SK-N-SH (cell line): ENCODE measurements around the gene CXADR.

ENCODE experiments used
- EP300 ChIP-seq, 2 experiments: IDR thresholded peaks; 2 replicates each; pipeline versions ENCODE4 v1.4.0 to v1.6.1; 2012; ENCODE audit warnings: borderline replicate concordance in 1 of 2, low read depth in 1 of 2, low read length in 1 of 2
- FOSL2 ChIP-seq: IDR thresholded peaks from 2 replicates; pipeline ENCODE4 v1.4.0; 2012; ENCODE audit warnings: low read depth, mild to moderate bottlenecking, moderate library complexity, borderline replicate concordance
- GABPA ChIP-seq: IDR thresholded peaks from 2 replicates; pipeline ENCODE4 v1.4.0; 2012; ENCODE audit warnings: low read depth, mild to moderate bottlenecking
- MXI1 ChIP-seq: IDR thresholded peaks from 2 replicates; pipeline ENCODE4 v1.6.1; 2012; ENCODE audit warnings: mild to moderate bottlenecking, low read depth, low read length, improper control_type of control experiment
- POLR2AphosphoS5 ChIP-seq: IDR thresholded peaks from 2 replicates; pipeline ENCODE4 v1.6.1; 2012; ENCODE audit warnings: low read depth, low read length
- RAD21 ChIP-seq: IDR thresholded peaks from 2 replicates; pipeline ENCODE4 v1.6.1; 2012; ENCODE audit warnings: mild to moderate bottlenecking, low read length
- SIN3A ChIP-seq: IDR thresholded peaks from 2 replicates; pipeline ENCODE4 v1.6.1; 2012; ENCODE audit warnings: low read depth, mild to moderate bottlenecking, low read length, moderate library complexity, borderline replicate concordance
- SMC3 ChIP-seq: IDR thresholded peaks from 2 replicates; pipeline ENCODE4 v1.6.1; 2012; ENCODE audit warnings: low read depth, low read length, improper control_type of control experiment
- TAF1 ChIP-seq: IDR thresholded peaks from 2 replicates; pipeline ENCODE4 v1.6.1; 2012; ENCODE audit warnings: low read depth, mild to moderate bottlenecking, low read length, moderate library complexity, borderline replicate concordance
- TF ChIP-seq, protein P1 (sequence below): fragments of 200-600 bp; sonication (generic); IDR thresholded peaks from 2 replicates; pipeline ENCODE4 v1.6.1; 2017; ENCODE audit warnings: antibody characterized with exemption, mild to moderate bottlenecking, moderate library complexity
- TF ChIP-seq, protein P2 (sequence below): IDR thresholded peaks from 2 replicates; pipeline ENCODE4 v1.6.1; 2012; ENCODE audit warnings: mild to moderate bottlenecking, low read depth, low read length, moderate library complexity
- TF ChIP-seq, protein P3 (sequence below): fragments of 150-350 bp; IDR thresholded peaks from 2 replicates; pipeline ENCODE4 v1.6.1; 2017; ENCODE audit warnings: antibody characterized with exemption, low read length, low read depth, borderline replicate concordance

DNA sequence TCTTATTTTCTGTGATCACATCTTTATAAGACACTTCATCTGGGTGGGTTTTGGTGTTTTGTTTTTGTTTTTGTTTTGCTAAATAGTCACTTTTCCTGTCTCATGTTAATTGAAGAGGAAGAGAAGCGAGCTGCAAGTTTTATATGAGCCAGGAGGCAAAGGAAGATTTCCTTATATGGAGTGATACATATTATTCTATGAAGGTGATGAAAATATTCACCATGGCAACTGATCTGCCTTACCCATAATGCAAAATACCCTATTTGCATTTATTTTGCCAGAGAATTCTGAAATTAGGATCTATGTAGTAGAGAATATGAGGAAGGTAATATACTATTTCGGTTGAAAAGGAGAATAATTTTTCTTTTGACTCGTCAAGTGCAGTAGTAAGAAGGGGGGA lies 13.9 kb downstream of the CXADR start:
- TF ChIP-seq, protein P1, sequence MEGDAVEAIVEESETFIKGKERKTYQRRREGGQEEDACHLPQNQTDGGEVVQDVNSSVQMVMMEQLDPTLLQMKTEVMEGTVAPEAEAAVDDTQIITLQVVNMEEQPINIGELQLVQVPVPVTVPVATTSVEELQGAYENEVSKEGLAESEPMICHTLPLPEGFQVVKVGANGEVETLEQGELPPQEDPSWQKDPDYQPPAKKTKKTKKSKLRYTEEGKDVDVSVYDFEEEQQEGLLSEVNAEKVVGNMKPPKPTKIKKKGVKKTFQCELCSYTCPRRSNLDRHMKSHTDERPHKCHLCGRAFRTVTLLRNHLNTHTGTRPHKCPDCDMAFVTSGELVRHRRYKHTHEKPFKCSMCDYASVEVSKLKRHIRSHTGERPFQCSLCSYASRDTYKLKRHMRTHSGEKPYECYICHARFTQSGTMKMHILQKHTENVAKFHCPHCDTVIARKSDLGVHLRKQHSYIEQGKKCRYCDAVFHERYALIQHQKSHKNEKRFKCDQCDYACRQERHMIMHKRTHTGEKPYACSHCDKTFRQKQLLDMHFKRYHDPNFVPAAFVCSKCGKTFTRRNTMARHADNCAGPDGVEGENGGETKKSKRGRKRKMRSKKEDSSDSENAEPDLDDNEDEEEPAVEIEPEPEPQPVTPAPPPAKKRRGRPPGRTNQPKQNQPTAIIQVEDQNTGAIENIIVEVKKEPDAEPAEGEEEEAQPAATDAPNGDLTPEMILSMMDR, result no peak
- TF ChIP-seq GABPA (no peak), EP300 (IDR thresholded peaks at IDR 0.05; ENCODE audit: borderline replicate concordance in 1 of 2, low read depth in 1 of 2, low read length in 1 of 2) (no peak), SMC3 (no peak), SIN3A (no peak), POLR2AphosphoS5 (no peak), RAD21 (no peak), FOSL2 (no peak), TAF1 (no peak), MXI1 (no peak)
- TF ChIP-seq, protein P2, sequence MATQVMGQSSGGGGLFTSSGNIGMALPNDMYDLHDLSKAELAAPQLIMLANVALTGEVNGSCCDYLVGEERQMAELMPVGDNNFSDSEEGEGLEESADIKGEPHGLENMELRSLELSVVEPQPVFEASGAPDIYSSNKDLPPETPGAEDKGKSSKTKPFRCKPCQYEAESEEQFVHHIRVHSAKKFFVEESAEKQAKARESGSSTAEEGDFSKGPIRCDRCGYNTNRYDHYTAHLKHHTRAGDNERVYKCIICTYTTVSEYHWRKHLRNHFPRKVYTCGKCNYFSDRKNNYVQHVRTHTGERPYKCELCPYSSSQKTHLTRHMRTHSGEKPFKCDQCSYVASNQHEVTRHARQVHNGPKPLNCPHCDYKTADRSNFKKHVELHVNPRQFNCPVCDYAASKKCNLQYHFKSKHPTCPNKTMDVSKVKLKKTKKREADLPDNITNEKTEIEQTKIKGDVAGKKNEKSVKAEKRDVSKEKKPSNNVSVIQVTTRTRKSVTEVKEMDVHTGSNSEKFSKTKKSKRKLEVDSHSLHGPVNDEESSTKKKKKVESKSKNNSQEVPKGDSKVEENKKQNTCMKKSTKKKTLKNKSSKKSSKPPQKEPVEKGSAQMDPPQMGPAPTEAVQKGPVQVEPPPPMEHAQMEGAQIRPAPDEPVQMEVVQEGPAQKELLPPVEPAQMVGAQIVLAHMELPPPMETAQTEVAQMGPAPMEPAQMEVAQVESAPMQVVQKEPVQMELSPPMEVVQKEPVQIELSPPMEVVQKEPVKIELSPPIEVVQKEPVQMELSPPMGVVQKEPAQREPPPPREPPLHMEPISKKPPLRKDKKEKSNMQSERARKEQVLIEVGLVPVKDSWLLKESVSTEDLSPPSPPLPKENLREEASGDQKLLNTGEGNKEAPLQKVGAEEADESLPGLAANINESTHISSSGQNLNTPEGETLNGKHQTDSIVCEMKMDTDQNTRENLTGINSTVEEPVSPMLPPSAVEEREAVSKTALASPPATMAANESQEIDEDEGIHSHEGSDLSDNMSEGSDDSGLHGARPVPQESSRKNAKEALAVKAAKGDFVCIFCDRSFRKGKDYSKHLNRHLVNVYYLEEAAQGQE, result no peak
- TF ChIP-seq, protein P3, sequence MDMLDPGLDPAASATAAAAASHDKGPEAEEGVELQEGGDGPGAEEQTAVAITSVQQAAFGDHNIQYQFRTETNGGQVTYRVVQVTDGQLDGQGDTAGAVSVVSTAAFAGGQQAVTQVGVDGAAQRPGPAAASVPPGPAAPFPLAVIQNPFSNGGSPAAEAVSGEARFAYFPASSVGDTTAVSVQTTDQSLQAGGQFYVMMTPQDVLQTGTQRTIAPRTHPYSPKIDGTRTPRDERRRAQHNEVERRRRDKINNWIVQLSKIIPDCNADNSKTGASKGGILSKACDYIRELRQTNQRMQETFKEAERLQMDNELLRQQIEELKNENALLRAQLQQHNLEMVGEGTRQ, result no peak
